ENCODE measurements around the gene MBLAC1. TPM values are rescaled to one million over a fixed set of nuclear protein-coding genes. Genes with fewer than 3 reads are reported as not detected.

The MBLAC1 gene
- total and polyA plus RNA-seq, 9 of the 15 experiments (the other 6 are each of a cell fraction or from before 2014, with no cell fraction given), result 0.03 to 3.1 (median 0.52) TPM

- TF ChIP-seq JUND (IDR thresholded peaks at IDR 0.05; ENCODE audit: borderline replicate concordance, low read depth, low read length) (peak; percentile 49; the same call in 1 of the 2 replicates), JUND (tag; IDR thresholded peaks at IDR 0.05; ENCODE audit: borderline replicate concordance, low read depth, low read length) (no peak; the same call in 2 of the 3 replicates), CBX2 (IDR thresholded peaks at IDR 0.05; ENCODE audit: insufficient read depth, low read length, poor library complexity, severe bottlenecking) (no peak), BHLHE40 (IDR thresholded peaks at IDR 0.05; ENCODE audit: low read length) (peak; percentile 92), L3MBTL2 (IDR thresholded peaks at IDR 0.05) (peak; percentile 97), MYC (IDR thresholded peaks at IDR 0.05; ENCODE audit: low read depth, low read length) (peak; percentile 84), MYC (CRISPR knock-in tag; IDR thresholded peaks at IDR 0.05; ENCODE audit: borderline replicate concordance, low read depth) (peak; percentile 93; the same call in 1 of the 2 replicates), FOXP1 (CRISPR knock-in tag; IDR thresholded peaks at IDR 0.05) (peak; percentile 45; the same call in 1 of the 2 replicates), TFAP4 (CRISPR knock-in tag; IDR thresholded peaks at IDR 0.05; ENCODE audit: borderline replicate concordance) (peak; percentile 81), ERF (CRISPR knock-in tag; IDR thresholded peaks at IDR 0.05) (peak; percentile 44; the same call in 1 of the 2 replicates)
Observed at GRCh38 chr7:100101016-100101862, 25.5 kb upstream of the MBLAC1 start, which contains the start of the genes AP4M1 and MCM7 (continued).
